Loucy (cell line): ENCODE results near the gene NR1I3.

Source experiments
- H2AFZ ChIP-seq: fragments of 200-600 bp; sonication (generic); 2 replicates; pipeline ENCODE4 v1.6.0; 2016; ENCODE audit warnings: antibody characterized with exemption, mild to moderate bottlenecking, low read length, moderate library complexity
- H3F3A ChIP-seq: fragments of 200-600 bp; 2 replicates; pipeline ENCODE4 v1.6.0; 2016; ENCODE audit warnings: antibody characterized with exemption, low read depth, mild to moderate bottlenecking
- H3K27me3 ChIP-seq: fragments of 200-600 bp; sonication (generic); 2 replicates; pipeline ENCODE4 v1.6.1; 2014; ENCODE audit warnings: low read length, mild to moderate bottlenecking; ENCODE audit not compliant: insufficient read depth, poor library complexity, severe bottlenecking
- H3K36me3 ChIP-seq: fragments of 200-600 bp; sonication (generic); 2 replicates; pipeline ENCODE4 v1.6.1; 2016; ENCODE audit warnings: low read length; ENCODE audit not compliant: insufficient read depth
- H3K4me1 ChIP-seq: fragments of 200-600 bp; sonication (generic); 2 replicates; pipeline ENCODE4 v1.5.1; 2014; ENCODE audit warnings: low read length, mild to moderate bottlenecking; ENCODE audit not compliant: insufficient read depth, poor library complexity, severe bottlenecking
- H3K4me2 ChIP-seq: fragments of 200-600 bp; sonication (generic); 2 replicates; pipeline ENCODE4 v1.6.0; 2014; ENCODE audit warnings: antibody characterized with exemption, low read length, low read depth, mild to moderate bottlenecking; ENCODE audit not compliant: poor library complexity, severe bottlenecking
- H3K4me3 ChIP-seq: fragments of 200-600 bp; sonication (generic); 2 replicates; pipeline ENCODE4 v1.5.1; 2014; ENCODE audit warnings: low read length, mild to moderate bottlenecking, mixed read lengths; ENCODE audit not compliant: poor library complexity, severe bottlenecking
- H3K79me2 ChIP-seq: fragments of 200-600 bp; sonication (generic); 2 replicates; pipeline ENCODE4 v1.6.1; 2014; ENCODE audit warnings: low read length; ENCODE audit not compliant: insufficient read depth
- H3K9ac ChIP-seq: fragments of 200-600 bp; sonication (generic); 2 replicates; pipeline ENCODE4 v1.6.0; 2014; ENCODE audit warnings: mild to moderate bottlenecking, low read depth, low read length, moderate library complexity; ENCODE audit not compliant: poor library complexity, severe bottlenecking
- H3K9me2 ChIP-seq: fragments of 200-600 bp; sonication (generic); replicated peaks from 2 replicates; pipeline ENCODE4 v1.6.1; 2016; ENCODE audit warnings: low read depth, low read length, mixed read lengths
- H3K9me3 ChIP-seq: fragments of 200-600 bp; sonication (generic); 2 replicates; pipeline ENCODE4 v1.6.1; 2014; ENCODE audit warnings: mild to moderate bottlenecking, antibody characterized with exemption, low read length, low read depth; ENCODE audit not compliant: insufficient read depth
- H4K20me1 ChIP-seq: fragments of 200-600 bp; sonication (generic); 2 replicates; pipeline ENCODE4 v1.6.0; 2014; ENCODE audit warnings: antibody characterized with exemption, low read length, mild to moderate bottlenecking; ENCODE audit not compliant: insufficient read depth, poor library complexity, severe bottlenecking
- CTCF ChIP-seq: fragments of 200-600 bp; sonication (generic); conservative IDR thresholded peaks from 2 replicates; pipeline ENCODE4 v1.5.1; 2014; ENCODE audit warnings: mild to moderate bottlenecking, antibody characterized with exemption, low read length
- EZH2phosphoT487 ChIP-seq: fragments of 200-600 bp; IDR thresholded peaks from 2 replicates; pipeline ENCODE4 v1.6.1; 2018; ENCODE audit warnings: antibody characterized with exemption, mild to moderate bottlenecking, moderate library complexity, borderline replicate concordance

Gene NR1I3

DNA sequence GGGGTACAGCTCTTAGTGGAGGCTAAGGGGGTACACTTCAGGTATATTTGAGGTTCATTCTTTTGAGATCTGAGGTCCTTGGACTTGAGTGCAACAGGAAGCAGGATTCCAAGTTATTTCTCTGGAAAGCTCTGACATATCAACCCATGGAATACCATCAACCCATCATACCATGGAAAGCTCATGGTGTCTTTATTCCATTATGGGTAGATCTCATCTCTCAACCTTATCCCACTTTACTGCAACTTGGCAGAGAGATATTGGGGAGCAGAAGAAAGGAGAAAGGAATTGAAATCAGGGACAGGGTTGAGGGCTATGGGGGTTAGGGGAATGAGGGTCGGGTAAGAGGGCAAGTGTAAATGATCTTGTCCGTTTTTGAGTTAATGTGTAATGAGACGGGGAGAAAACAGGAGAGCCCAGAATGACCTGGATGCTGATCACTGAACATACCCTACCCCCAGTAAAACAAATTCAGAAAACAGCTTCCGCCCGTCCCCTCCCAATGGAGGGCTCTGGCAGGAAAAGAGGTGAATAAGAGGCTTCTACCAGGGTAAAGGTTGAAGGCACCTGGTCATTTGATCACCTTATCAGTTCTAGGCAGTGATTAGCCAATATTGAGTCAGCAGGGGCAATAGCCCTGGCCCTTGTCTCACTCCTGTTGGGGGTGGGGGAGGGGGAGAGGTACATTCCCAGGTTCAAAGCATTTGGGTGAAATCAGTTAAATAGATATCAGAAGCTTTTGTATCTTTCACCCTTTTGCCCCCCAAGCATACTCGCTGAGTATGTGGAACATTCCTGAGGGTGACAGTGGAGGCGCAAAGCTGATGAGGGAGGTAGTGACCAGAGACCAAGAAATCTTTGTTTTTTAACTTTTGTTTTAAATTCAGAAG, 14.0 kb downstream of the NR1I3 start:
- Histone ChIP-seq H3K4me2 (no peak overlapping the region), H3F3A (no peaks in the 10 kb centered on the region), H3K9ac (no peak overlapping the region), H3K4me1 (peaks cover 21% of the 10 kb centered on the region), H3K9me2 (no peaks in the 10 kb centered on the region), H3K79me2 (0 out of 2 replicates have a peak, but pooled peaks cover 4% of the 10 kb centered on the region), H4K20me1 (no peaks in the 10 kb centered on the region), H3K9me3 (no peaks in the 10 kb centered on the region), H3K27me3 (no peaks in the 10 kb centered on the region), H3K36me3 (no peaks in the 10 kb centered on the region; the same call in 1 of the 2 replicates), H2AFZ (no peak overlapping the region), H3K4me3 (no peak overlapping the region)
- TF ChIP-seq EZH2phosphoT487: no peak
- TF ChIP-seq CTCF: no peak

DNA sequence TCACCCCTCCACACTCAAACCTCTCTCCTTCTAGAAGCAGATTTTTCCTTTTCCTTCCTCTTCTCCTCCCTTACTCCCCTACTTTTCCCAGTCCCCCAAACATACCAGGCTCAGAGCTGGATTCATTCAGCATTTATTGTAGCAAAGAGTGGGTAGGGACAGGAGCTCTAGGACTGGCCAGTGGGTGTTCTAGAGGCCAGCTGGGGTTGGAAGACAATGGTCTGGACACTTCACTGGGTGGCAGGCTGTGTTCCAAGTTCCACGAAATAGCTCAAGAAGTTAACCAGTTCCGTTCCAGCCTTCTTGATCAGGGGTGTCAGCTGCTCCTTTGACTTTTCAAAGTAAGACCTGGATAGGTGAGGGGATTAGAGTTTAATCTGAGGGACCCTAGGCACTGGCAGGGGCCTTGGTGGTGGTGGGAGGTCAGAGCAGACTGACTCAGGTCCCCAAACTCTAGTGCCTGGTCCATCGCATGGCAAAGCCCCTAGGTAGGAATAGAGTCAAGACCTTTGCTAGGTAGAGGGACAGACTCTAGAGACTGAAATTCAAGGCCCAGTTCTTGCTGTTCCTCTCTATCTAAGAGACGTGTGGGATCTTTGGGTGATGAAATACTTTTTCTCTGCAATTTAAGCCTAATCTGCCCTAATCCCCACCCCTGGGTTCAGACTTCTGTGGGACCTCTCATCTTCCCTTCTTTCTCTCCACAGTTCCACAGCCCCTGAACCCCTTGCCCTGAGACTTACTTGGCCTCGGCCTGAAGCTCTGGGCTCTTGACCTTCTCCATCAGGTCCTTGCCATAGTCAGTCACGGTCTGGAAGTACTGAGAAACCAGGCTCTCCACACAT, 15.6 kb downstream of the NR1I3 start:
- no peak overlapping the region for H2AFZ ChIP-seq
- 0 out of 2 replicates have a peak, but pooled peaks cover 4% of the 10 kb centered on the region for H3K79me2 ChIP-seq
- no peaks in the 10 kb centered on the region for H3K9me2 ChIP-seq
- no peaks in the 10 kb centered on the region for H3K36me3 ChIP-seq
- no peaks in the 10 kb centered on the region for H3K9me3 ChIP-seq
- H3F3A ChIP-seq: no peaks in the 10 kb centered on the region
- no peak overlapping the region for H3K9ac ChIP-seq
- no peaks in the 10 kb centered on the region for H3K27me3 ChIP-seq
- no peak overlapping the region for H3K4me2 ChIP-seq
- no peak overlapping the region for H3K4me3 ChIP-seq
- peaks cover 29% of the 10 kb centered on the region for H3K4me1 ChIP-seq
- no peak for TF ChIP-seq CTCF
- H4K20me1 ChIP-seq: no peaks in the 10 kb centered on the region

DNA sequence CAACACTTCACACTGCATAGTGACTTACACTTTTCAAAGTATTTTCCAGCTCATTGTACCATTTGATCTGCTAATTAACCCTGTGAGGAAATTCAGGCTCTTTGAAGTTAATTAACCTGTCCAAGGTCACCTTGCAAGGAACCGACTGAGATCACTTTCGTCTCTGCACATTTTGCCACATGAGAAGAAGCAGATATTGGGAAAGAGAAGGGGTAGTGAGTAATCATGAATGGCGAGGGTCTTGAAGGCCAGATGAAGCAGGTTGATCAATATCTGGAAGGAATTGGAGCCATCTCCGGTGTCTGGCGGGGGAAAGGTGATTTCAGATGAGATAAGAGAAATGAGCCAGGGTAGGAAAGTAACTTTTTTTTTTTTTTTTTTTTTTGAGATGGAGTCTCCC, 18.0 kb downstream of the NR1I3 start:
- no peak overlapping the region for H3K4me2 ChIP-seq
- no peaks in the 10 kb centered on the region for H3K79me2 ChIP-seq
- H3K9me2 ChIP-seq: no peaks in the 10 kb centered on the region
- no peaks in the 10 kb centered on the region for H3K27me3 ChIP-seq
- no peaks in the 10 kb centered on the region for H4K20me1 ChIP-seq
- no peak overlapping the region for H3K9ac ChIP-seq
- TF ChIP-seq EZH2phosphoT487 (no peak), CTCF (no peak)
- no peak overlapping the region for H3K4me3 ChIP-seq
- H3K4me1 ChIP-seq: peaks cover 24% of the 10 kb centered on the region
- H2AFZ ChIP-seq: no peak overlapping the region
- no peaks in the 10 kb centered on the region for H3K36me3 ChIP-seq
- H3K9me3 ChIP-seq: no peaks in the 10 kb centered on the region
- peaks cover 3% of the 10 kb centered on the region; the same call in 1 of the 2 replicates for H3F3A ChIP-seq
